NT2/D1 (cell line): ENCODE data around the gene GNPNAT1.

Experiments
- SUZ12 ChIP-seq: IDR thresholded peaks from 2 replicates; pipeline ENCODE4 v1.6.1; 2011; ENCODE audit not compliant: insufficient read length, insufficient read depth; ENCODE audit errors: extremely low read depth
- YY1 ChIP-seq: IDR thresholded peaks from 2 replicates; pipeline ENCODE4 v1.6.1; 2011; ENCODE audit not compliant: insufficient read length, insufficient read depth
- ZNF274 ChIP-seq: IDR thresholded peaks from 2 replicates; pipeline ENCODE4 v1.6.1; 2011; ENCODE audit warnings: mild to moderate bottlenecking, low read depth, low read length

GRCh38 chr14:52740751-52741150, 50.7 kb downstream of the GNPNAT1 start:
- TF ChIP-seq ZNF274, result no peak
- TF ChIP-seq YY1, result no peak
- TF ChIP-seq SUZ12, result no peak
